ENCODE data around the gene ANXA3.

The ANXA3 gene

GRCh38 chr4:78645853-78646757 is 94.5 kb downstream of the ANXA3 start:
- peak; percentile 87 to 88 for DNase-seq

GRCh38 chr4:78647272-78647671 is 95.7 kb downstream of the ANXA3 start:
- no peak for DNase-seq

DNA sequence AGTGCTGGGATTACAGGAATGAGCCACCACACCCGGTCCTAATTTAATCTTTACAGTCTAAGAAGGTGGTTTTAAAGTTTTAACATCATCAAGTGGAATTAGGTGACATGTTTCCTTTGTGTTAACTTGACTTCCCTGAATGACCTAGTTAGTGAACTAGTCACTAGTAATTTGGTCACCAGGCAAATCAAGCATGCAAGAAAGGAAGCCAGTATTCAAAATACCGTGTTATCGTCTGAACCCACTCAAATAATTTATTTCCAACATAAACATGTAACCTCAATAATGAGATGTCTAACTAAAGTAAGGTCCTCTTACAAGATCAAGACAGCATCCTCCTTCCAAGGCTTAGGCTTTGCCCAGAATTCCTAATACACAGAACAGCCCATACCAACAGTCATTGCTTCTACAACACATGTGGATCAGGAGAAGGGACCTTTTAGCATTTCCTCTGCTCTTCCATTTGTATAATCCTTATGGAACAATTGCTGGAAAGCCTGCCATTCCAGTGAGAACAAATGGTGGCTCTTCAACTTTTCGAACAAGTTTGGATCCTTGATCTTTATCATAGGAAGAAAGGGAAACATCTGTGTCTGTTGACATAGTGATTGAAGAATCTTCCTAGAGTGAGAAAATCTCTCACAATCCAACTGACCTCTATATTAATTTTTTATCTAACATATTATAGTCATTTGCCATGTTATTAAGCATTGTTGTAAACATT is 97.2 kb downstream of the ANXA3 start:
- no peak for DNase-seq

GRCh38 chr4:78650106-78651024 is 98.8 kb downstream of the ANXA3 start:
- DNase-seq, result peak; percentile 75 to 85

- peak in 1 of 2 donors; percentile 32 for DNase-seq
Measured at GRCh38 chr4:78651250-78651860, 99.8 kb downstream of the ANXA3 start.

- DNase-seq, result no peak
Measured at GRCh38 chr4:78652282-78652876, 100.8 kb downstream of the ANXA3 start.

GRCh38 chr4:78653655-78654054 is 102.1 kb downstream of the ANXA3 start:
- peak in 1 of 2 donors; percentile 19 for DNase-seq

DNA sequence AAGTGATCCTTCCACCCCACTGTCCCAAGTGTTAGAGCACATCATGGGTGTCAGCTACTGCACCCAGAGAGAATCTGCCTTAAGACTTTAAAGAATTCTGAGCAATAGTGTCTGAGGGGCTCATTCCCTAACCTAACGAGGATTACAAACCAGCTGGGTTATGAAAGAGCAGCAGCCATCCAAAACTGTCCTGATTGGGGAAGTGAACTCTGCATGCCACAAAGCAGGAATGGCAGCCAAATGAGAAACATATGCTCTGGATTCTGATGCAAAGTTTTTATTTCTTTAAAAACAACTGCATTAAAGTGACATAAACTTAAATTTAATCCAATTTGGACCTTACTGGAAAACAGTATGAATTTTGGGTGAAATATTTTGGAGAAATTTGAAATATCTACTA is 103.2 kb downstream of the ANXA3 start:
- peak; percentile 50 to 62 for DNase-seq

DNA sequence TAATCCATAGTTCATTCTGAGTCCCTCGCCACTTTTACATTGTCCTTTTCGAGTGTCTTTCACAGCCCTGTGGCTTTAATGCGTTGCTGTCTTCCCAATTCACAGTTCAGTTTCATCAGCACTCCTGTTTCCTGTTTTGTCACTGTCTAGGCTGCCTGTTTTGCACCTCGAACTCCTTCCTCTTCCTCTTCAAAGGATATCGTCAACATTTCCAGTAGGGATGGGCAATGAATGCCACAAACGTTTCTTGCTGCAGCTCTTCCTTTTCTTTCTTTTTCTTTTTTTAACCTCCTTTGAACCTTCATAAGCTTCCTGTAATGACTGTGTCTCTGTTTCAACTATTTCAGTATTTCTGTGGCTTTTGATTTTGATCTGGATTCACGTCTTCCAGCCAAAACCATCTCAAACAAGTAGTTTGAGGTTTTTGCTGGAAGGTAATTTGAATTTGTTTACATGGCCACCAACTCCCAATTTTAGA is 105.4 kb downstream of the ANXA3 start:
- peak; percentile 89 to 92 for DNase-seq

- DNase-seq, result no peak
Measured at GRCh38 chr4:78659264-78659663, 107.7 kb downstream of the ANXA3 start.

DNA sequence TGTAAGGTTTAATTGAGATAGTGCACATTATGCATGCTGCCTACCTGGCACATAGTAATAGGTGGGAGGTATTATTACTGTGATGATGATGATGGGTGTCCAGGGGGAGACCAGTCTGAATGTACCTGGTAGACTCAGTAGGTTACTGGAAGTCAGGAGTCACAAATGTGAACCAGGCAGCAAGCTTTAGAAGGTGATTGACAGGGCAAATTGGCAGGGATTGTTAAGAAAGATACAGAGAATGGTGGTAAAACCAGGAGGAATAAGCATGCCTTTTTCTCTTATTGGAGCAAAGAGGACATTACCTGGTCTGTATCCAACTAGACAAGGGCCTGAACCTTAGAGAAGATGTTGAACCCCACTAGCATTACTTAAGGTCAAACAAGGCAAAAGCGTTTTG is 108.1 kb downstream of the ANXA3 start:
- no peak for DNase-seq
